DMS53 treated with DMSO at 0.1 percent for 48 hours (cell line): ENCODE data around the gene MALT1.
A peak's percentile ranks its signal among the peaks of the same experiment; 100 is the strongest.
"Not testable (repeated sequence)": the region's sequence is repeated elsewhere in the genome, so short reads cannot be mapped to it uniquely, and the experiment has no call there.

Experiments
- DNase-seq: peaks from one replicate; lab custom pipeline; 2025; ENCODE audit not compliant: unreplicated experiment; lab: John Stamatoyannopoulos, UW

Gene MALT1

GRCh38 chr18:58653144-58653722 lies 18.0 kb upstream of the MALT1 start:
- DNase-seq, result not testable (repeated sequence)

DNA sequence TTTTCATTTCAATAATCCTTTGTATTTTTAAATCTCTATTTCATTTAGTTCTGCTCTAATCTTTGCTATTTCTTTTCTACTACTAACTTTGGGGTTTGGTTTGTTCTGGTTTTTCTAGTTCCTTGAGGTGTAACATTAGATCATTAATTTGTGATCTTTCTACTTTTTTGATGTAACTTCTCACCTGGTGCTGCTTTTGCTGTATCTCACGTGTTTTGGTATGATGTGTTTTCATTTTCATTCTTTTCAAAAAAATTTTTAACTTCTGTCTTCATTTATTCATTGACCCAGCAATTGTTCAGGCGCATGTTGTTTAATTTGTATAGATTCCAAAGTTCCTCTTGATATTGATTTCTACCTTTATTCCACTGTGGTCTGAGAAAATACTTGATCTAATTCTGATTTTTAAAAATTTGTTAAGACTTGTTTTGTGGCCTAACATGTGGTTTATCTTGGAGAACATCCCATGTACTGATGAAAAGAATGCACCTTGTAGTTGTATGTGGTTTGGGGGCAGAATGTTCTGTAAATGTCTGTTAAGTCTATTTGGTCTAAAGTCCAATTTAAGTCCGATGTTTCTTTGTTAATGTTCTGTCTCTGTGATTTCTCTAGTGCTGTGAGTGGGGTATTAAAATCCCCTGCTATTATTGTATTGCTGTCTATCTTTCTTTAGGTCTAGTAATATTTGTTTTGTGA lies 17.3 kb upstream of the MALT1 start:
- DNase-seq, result no peak

DNA sequence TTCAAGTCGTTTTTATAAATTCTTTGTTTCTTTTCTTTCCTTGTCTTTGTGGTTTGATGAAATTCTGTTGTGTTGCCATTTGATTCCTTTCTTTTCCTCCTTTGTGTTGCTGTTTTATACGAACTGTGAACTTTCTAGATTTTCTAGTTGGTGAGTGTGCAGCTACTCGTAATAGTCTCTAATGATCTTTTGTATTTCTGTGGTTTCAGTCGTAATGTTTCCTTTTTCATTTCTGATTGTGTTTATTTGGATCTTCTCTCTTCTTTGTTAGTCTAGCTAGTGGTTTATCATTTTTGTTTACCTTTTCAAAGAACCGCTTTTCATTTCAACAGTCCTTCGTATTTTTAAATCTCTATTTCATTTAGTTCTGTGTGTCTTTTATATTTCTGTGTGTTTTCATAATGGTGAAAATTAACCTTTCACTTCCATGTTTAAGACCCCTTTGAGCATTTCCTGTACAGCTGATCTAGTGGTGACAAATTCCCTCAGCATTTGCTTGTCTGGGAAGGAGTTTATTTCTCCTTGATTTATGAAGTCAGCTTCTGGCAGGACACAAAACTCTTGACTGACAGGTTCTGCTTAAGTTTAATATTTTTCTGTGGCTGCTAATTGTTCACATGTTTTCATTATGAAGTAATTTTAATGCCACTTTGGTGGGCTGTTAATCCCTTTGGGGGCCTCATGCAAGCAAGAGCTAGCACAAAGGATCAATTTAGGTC lies 16.2 kb upstream of the MALT1 start:
- no peak for DNase-seq

GRCh38 chr18:58657081-58657480 lies 14.2 kb upstream of the MALT1 start:
- no peak for DNase-seq

DNA sequence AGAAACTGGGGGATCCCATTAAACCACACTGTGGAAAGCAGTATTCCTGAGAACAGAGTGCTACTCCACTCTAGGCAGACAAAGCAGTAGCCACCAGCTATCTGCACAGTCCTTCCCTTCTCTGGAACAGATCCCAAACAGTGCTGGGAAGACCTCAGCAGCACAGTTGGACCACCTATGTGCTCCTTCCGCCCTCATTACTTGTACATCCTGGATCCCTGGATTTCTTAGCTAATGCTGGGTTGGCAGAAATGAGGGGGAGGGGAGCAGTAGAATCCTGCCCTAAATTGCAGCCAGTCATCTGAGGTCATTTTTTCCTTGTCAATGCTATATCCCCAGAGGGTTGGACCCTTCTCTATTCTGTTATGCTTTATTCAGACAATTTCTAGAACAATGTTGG lies 13.8 kb upstream of the MALT1 start:
- DNase-seq, result no peak

DNA sequence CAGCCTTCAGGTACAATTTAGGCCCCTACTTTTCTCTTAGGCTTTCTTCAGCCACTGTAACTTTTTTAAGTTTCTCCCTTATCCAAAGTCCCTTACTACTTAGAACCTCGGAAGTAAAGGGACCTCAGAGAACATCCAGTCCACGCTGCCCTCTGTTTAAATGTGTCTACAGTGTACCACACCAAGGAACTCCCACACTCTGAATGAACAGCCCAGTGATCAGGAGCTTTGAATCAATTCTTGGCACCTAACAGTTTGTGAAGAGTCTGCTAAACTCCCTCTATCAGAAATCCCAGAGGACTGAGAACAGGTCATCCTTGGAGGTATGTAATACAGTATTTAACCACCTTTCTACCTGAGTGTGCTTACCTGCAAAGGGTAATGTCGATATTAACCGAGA lies 11.6 kb upstream of the MALT1 start:
- DNase-seq, result no peak

- DNase-seq, result no peak
Observed at GRCh38 chr18:58660915-58661314, 10.3 kb upstream of the MALT1 start.

- DNase-seq, result peak; percentile 16
Observed at GRCh38 chr18:58661423-58661822, 9.8 kb upstream of the MALT1 start.

GRCh38 chr18:58662118-58662517 lies 9.1 kb upstream of the MALT1 start:
- no peak for DNase-seq

DNA sequence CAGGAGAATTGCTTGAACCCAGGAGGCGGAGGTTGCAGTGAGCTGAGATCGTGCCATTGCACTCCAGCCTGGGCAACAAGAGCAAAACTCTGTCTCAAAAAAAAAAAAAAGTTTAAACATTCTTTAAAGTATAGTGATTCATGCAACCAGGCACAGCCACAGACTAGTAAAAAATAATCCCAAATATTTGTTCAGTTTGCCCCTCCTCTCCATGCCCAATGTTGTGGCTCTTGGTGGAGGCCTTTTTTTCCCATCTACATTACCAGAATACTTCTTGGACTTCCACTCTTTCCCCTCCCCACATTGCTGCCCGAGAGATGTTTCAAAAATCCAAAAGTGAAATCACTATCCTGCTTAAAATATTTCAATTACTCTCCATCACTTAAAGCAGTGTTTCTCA lies 5.1 kb upstream of the MALT1 start:
- DNase-seq, result no peak

DNA sequence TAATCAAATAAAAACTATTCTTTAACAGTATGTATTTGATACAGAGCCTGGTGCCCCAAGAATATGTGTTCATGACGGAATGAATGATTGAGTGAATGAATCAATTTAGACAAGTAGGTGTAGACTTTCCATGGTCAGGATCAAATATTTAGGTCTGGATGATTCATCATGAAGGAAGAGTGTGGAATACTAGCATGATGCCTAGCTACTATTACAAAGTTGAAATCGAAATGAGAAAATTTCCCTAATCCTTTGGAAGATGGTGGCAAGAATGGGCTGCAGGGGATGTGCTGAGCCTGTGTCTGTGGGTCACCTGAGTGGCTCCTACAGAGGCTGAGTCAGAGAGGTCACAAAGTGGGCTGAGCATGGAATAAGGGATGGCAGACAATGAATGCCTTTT lies 3.1 kb upstream of the MALT1 start:
- no peak for DNase-seq

- DNase-seq, result peak; percentile 64
Observed at GRCh38 chr18:58668897-58669296, 2.4 kb upstream of the MALT1 start.

DNA sequence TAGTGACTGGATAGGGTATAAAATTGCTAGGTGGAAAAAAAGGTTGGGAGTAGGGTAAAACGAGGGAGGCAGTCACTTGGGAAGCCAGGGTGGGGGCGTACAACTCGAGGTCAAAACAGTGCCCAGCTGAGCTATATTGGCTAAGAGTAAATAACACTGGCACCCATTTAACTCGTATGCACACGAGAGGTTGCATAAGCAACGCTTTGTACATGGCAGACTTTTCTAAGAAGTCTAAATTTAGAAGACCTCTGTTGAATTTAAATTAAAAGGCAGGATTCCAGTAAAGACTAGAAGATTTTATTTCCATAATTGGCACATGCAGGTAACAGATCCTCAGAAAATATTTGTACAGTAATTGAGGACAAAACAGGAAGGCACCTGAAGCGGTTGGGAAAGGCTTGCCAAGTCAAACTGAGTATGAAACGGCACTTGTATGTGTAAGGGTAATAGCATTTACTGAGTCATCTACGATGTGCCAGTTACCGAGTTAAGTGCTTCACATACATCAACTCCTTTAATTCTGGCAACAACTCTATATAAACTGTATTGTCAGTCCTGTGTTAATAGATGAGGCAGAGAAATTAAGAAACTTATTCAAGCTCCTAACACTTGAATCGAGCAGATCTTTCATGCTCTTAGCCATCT lies 1.4 kb upstream of the MALT1 start:
- DNase-seq, result peak; percentile 97

GRCh38 chr18:58670404-58671110 lies 708 bp upstream of the MALT1 start:
- DNase-seq, result peak; percentile 89

GRCh38 chr18:58671632-58672564 lies 633 bp downstream of the MALT1 start:
- DNase-seq, result peak; percentile 73

DNA sequence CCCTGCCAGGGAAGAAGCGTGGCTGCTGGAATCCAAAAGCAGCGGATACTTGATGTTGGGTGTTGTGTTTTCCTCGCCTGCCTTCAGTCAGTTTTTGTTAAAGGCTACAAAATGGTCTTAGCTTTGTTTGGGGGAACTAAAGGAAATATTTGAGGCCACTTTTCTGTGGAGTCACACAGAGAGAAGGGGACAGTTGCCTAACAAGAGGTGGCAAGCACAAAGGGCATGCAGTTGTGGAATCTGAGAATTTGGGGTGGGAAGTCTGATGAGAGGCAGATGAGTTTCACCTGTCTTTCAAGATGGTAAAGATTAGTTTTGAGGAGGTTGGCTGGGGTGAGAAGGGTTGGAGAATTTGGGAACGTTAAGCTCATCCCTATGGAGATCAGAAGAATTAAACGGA lies 2.9 kb downstream of the MALT1 start:
- no peak for DNase-seq

GRCh38 chr18:58674863-58675472 lies 3.7 kb downstream of the MALT1 start:
- DNase-seq, result no peak

DNA sequence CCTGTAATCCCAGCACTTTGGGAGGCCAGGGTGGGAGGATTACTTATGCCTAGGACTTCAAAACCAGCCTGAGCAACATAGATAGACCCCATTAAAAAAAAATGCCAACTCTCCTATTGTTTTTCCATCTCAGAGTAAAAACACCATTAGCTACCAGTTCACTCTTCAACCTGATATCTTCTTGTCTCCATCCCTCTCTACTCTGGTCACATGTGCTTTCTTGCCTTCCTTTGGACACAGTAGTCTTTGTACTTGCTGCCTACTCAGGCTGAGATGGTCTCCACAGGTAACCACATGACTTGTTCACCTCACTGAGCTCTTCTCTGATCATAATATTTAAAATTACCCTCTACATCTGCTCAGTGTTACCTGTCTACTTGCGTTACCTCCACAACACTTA lies 5.0 kb downstream of the MALT1 start:
- no peak for DNase-seq

GRCh38 chr18:58682429-58683069 lies 11.3 kb downstream of the MALT1 start:
- DNase-seq, result no peak
